IPS-NIHi7 (cell line): ENCODE measurements around the gene OR7D2.
"Not testable (repeated sequence)": the region's sequence is repeated elsewhere in the genome, so short reads cannot be mapped to it uniquely, and the experiment has no call there.

Experiments used
- DNase-seq: peaks from one replicate; pipeline ENCODE4 v3.0.0; 2012; ENCODE audit warnings: mixed read lengths; ENCODE audit errors: extremely low spot score

The OR7D2 gene

GRCh38 chr19:9178901-9179300 lies at the start of gene OR7D2:
Gene OR7D2 (plus strand): TSS chr19:9178979. CDS start chr19:9185782, 6,803 bp downstream.
- no peak for DNase-seq

- DNase-seq, result no peak
Observed at GRCh38 chr19:9130965-9131364, 47.8 kb upstream of the OR7D2 start.

DNA sequence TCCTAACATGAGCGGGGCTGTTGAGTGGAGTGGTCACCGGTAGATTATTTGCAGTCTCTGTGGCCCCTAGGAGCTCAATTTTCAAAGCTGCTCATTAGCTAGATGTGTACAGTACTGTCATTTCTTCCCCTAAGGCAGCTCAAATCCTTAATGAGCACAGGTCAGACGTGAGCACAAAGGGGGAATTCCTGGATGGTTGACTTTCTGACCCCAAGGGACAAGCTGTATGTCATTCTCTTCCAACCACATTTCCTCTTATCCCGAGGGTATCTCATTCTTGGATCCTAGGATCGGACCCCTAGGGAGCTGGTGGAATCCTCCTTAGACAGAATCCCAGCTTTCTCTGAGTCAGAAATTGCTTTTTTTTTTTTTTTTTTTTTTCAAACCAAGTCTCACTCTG lies 46.4 kb upstream of the OR7D2 start:
- DNase-seq, result no peak

DNA sequence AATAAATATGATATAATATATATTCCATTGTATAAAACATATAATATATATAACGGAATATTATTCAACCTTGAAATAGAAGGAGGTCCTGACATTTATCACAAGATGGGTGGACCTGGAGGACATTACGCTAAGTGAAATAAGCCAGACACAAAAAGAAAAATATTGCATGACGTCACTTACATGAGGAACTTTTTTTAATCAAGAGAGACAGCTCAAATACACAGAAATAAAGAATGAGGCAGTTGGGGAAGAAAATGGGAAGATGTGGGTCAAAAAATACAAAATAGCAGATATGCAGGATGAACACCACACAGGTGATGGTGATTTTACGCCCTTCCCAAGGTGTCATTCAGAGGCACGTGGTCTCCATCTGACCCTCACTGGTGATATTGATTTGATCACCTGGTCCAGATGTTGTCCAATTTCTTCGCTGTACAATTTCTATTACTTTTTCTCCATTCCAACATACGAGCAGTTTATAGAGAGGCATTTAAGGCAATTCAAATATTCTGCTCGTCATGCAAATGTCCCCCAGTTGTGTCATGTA lies 39.1 kb upstream of the OR7D2 start:
- DNase-seq, result no peak

DNA sequence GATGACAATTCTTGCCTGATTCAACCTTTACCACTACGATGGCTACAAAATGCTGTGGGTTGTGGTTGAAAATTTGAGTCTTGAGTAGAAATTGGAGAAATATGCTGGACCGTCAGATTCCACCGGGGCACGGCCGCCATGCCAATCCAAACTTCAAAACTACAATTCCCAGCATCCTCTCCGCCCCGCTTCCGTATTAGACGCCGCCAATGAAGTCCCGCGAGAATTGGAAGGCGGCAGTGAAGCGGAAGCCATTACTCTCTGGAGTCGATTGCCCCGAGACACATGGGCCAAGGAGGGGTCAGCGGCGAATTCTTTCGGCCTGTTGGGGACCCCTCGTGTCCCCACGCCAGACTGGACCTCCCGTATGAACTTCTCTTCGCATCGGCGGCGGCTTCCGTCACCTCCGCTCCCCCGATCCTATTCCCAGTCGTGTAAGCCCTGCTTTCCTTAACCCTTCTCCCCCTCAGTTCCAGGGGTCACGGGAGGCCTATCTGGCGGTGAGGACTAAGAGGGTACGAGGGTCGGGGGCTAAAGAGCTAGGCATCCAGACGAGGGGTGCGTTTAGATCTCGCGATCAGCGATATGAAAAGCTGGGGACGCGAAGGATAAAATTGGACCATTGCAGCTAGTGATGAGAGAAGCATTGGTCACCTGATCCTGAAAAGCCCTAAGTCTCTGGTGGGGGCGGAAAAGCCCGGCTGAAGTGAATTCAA lies 38.5 kb upstream of the OR7D2 start, which contains the start of gene ZNF317:
ZNF317 (plus strand) TSS at position 239 of the 716 bp plus-strand sequence. CDS start 15,620 bp downstream, outside the sequence.
- DNase-seq, result peak; percentile 91

DNA sequence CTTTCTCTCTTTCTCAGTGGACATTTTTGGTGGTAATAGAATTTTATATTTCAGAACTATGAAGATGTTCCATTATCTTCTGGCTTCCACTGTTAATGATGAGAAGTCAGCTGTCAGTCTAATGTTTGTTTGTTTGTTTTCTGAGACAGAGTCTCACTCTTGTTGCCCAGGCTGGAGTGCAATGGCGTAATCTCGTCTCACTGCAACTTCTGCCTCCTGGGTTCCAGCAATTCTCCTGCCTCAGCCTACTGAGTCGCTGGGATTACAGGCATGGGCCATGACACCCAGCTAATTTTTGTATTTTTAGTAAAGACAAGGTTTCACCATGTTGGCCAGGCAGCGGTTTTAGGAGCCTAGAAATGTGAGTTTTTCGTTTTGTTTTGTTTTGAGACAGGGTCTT lies 33.9 kb upstream of the OR7D2 start:
- DNase-seq, result no peak

DNA sequence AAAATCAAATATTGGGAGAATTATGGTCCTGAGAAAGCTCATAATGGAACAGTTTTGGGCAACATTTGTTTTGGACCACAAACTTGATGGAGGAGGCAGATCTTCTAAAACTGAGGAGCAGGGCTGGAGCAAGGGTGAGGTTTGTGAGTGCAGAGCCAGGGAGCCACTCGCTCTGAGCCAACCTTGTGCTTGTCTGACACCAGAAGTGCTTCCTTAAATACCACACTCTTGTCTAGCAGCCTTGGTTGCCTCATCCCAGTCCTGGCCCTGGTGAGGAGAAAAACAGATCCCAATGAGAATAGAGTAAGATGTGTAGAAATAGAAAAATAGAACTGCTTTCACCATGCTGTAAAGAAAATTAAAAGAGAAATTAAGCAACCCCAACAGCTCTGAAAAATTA lies 31.9 kb upstream of the OR7D2 start:
- no peak for DNase-seq

DNA sequence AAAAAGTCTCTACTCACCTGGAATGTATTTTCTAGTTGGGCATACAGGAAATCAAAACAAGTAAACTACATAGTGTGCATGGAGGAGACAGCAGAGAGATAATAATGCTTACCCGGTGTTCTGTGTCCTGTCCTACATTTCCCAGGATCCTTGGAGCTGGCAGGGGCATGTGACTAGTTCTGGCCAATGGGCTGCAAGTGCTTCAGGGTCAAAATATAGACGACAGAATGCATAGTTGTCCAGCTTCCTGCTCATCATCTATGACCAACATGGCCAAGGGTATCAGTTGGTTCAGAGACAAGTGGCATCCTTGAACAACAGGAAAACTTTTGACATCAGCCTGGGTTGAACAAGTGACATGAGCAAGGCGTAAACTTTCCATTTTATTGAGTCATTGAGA lies 30.1 kb upstream of the OR7D2 start:
- DNase-seq, result no peak

DNA sequence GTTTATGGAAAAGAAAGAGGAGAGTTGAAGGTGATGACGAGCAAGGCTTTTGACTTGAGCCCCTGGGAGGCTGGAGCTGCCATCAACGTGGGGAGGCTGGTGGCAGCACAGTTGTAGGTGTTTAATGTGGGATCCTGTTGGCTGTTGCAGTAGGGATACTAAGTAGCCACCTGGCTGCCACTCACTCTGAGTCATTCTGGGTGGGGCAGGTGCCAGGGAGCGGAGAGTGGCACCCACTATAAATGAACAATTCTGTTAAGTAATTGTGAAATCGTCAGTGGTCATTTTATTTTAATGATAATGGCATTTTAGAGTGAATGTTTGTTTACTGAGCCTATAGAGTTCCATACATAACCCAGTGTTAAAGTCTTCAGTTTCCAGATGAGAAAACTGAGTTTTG lies 28.8 kb upstream of the OR7D2 start:
- no peak for DNase-seq

DNA sequence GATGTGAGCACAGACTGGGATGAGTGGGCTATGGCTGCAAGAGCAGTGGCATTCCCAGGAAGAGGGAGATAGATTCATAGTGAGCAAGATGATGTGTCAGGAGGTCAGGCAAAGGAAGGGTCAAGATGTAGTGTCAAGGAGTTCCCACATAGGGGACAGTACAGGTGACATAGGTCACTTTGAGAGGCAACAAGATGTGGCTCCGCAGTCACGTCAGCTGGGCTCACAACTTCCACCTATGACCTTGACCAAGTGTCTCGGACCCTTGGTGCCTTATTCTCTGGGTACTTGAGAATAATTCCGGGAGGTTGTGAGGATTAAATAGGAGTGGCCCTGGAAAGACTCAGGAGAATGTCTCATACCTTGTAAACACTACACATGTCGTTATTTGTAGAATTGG lies 28.1 kb upstream of the OR7D2 start:
- DNase-seq, result no peak

DNA sequence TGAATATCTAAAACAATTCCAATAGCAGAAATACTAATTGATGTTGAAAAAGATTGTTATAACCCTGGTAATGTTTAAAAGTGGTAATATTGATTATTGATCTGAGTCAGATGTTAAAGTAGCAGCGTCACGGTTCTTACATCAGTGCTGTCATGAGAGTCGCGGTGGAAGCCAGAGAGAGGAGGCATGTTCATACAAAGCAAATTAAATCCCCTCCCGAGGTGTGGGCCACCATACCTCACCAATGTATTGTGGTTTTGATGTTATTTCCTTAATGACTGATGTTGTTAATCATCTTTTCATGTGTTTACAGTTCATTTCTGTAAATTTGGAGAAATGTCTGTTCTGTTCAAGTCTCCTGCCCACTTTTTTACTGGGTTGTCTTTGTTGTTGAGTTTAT lies 27.4 kb upstream of the OR7D2 start:
- no peak for DNase-seq

DNA sequence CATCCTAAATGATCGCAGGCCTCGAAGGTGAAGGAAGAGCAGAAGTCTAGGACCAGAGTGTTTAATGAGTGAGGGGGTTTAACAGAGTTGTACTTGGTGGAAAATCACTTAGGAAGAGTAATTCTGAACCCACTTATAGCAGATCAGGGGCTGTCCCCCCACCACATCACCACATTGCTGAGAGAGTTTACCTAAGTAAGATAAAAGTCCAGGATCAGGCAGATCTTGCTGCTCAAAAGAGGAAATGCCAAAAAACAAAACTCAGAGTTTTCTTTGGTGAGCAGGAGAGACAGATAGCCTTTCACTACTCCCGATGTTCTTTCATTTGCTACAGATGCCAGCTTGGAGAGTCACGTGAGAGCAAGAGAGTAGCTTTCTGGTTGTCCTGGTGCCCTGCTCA lies 23.2 kb upstream of the OR7D2 start:
- no peak for DNase-seq

DNA sequence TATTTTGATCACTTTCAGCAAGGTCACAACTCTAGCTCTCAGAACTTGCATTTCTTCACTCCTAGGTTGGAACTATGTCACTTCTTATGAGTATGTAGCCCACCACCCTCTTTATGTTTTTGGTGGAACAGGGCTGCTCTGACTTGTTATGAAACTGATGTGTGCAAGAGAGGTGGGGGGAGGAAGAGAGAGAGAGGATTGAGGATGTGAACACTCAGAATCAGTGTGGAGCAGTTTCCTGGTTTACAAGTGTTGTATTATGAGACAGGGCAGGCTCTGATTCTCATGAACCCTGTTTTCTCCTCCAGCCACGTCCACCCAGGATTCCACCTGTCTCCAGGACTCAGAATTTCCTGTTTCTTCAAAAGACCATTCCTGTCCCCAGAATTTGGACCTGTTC lies 22.5 kb upstream of the OR7D2 start:
- DNase-seq, result no peak

DNA sequence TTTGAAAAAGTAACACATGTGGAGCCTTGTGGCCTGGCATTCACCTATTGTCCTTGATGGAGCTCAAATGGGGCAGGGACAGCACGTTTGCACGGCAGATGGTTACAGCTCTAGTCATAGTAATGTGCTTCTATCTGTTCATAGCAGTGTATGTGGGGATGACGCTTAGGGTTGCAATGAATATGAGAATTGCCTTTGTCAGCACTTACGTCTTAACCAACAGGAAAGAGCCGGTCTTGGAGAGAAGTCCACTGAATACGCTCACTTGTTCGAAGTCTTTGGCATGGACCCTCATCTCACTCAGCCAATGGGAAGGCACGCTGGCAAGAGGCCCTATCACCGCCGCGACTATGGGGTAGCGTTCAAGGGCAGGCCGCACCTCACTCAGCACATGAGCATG lies 18.9 kb upstream of the OR7D2 start:
- no peak for DNase-seq

DNA sequence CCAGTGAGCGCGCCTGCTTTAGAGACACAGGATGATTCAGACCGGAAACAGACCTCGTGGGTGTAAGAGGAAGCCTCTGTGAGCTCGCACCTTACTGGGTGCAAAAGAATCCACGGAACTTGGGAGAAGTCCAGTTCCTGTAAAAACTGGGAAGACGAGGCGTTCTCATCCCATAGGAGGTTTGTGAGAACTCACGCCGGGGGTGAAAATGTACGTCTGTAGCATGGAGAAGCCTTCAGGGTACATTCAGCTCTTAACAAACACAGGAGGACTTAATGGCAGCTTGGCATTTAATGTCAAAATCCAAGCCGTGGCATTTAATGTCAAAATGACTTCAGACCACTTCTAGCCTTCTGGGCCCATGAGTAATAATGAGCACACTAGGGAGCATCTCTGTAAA lies 17.4 kb upstream of the OR7D2 start:
- no peak for DNase-seq

GRCh38 chr19:9165261-9165660 lies 13.5 kb upstream of the OR7D2 start:
- no peak for DNase-seq

- DNase-seq, result no peak
Observed at GRCh38 chr19:9166846-9167245, 11.9 kb upstream of the OR7D2 start.

- DNase-seq, result no peak
Observed at GRCh38 chr19:9171393-9171991, 7.3 kb upstream of the OR7D2 start.

DNA sequence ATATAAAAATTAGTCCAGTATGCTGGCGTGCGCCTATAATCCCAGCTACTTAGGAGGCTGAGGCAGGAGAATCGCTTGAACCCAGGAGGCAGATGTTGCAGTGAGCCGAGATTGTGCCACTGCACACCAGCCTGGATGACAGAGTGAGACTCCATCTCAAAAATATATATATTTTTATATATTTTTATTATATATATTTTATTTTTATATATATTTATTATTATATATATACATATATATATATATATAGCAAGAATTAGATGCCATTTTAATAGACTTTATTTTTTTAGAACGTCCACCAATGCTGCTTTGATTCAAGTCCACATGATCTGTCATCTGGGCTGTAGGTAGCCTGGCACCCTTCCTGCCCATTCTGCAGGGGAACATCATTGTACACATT lies 3.5 kb upstream of the OR7D2 start:
- DNase-seq, result no peak

GRCh38 chr19:9183000-9183399 lies 4.2 kb downstream of the OR7D2 start:
- no peak for DNase-seq

DNA sequence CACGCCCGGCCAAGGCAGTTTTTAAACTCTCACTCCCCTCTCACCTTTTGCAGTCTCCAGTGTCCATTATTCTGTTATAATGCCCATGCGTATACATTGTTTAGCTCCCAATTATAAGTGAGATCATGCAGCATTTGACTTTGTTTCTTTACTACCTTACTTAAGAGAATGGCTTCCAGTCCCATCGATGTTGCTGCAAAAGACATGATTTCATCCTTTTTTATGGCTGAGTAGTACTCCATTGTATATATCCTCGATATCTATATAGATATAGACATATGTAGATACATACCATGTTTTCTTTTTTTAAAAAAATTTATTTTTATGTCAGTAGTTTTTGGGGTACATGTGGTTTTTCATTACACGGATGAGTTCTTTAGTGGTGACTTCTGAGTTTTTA lies 8.4 kb downstream of the OR7D2 start:
- DNase-seq, result no peak

DNA sequence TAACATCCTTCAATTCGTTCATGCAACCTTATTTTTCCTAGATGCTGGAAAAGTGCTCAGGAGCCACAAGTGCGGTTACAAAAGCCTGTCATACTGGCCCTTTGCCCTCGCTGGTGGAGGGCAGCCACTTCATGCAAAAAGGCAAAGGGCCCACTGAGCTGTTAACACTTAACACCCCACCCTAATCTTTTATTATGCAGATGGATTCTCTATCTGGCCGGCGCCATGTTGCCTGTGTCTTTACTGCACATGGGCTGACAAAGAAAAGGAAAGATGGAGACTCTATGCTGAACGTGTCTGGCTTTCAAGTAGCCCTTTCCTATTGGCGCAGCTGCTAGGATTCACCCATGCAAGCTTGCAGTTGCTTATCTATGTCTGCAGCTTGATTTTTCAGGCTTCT lies 10.8 kb downstream of the OR7D2 start:
- no peak for DNase-seq

DNA sequence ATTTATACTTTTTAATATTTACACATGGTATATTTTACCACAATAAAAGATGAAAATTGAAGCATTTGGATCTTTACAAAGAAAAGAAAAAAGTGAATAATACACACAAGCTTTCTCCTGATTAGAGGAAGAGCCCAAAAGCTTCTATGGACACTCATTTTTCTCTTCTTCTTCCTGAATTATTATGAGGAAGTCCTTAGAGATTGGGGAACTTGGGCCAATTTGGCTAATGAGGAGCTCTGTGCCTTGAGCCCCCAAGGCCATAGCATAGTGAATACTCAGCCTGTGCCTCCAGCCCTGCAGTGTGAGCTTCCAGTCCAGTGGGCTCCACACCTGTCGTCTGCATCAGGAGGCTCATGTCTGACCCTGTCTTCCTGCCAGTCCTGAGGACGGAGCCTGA lies 19.3 kb downstream of the OR7D2 start:
- not testable (repeated sequence) for DNase-seq
